ENCODE measurements around the gene CST8.

The CST8 gene

GRCh38 chr20:23476015-23476754 is 14.7 kb upstream of the CST8 start:
- no peak for DNase-seq (ENCODE audit: low spot score)

- DNase-seq (ENCODE audit: low spot score) = no peak
These were observed 13.7 kb upstream of the CST8 start for GRCh38 chr20:23477223-23477622.

- DNase-seq (ENCODE audit: low spot score) = no peak
These were observed 11.9 kb upstream of the CST8 start for GRCh38 chr20:23479043-23479442.

- DNase-seq (ENCODE audit: low spot score) = no peak
These were observed 8.8 kb upstream of the CST8 start for GRCh38 chr20:23482138-23482537.

DNA sequence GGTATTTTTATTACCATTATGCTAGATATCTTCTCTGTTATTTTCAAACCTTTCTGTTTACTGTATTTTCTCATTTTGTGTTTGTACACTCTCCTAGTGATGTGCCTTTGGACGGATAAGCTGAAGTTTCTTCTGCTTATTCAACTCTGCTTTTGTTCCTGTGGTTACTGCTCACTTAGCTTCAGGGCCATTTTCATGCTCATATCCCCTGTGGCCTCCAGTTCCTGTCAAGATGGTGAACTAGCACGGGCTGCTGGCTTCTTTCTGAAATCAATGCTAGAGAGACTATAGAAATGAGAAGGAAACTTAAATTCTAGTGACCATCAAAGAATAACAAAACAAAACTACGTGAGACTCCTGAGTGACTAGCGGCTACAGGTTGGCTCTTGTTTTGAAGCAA is 6.8 kb upstream of the CST8 start:
- DNase-seq (ENCODE audit: low spot score) = no peak

- DNase-seq (ENCODE audit: low spot score) = no peak
These were observed 2.4 kb upstream of the CST8 start for GRCh38 chr20:23488470-23488869.

DNA sequence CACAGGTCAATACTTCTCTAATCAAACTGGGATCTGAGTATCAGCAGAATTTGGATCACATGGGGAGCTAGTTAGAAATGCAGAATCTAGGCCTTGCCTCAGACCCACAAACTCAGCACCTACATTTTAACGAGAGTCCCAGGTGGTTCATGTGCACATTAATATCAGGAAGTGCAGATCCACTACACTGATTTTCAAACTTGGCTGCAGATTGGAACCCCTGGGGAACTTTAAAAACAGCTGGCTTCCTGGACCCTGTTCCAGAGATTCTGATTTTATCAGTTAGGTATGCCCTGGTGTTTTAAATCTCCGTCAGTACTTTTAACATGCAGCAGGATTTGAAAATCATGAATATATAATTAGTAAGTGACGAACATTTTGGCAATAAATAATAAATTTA is 1.9 kb upstream of the CST8 start:
- no peak for DNase-seq (ENCODE audit: low spot score)

DNA sequence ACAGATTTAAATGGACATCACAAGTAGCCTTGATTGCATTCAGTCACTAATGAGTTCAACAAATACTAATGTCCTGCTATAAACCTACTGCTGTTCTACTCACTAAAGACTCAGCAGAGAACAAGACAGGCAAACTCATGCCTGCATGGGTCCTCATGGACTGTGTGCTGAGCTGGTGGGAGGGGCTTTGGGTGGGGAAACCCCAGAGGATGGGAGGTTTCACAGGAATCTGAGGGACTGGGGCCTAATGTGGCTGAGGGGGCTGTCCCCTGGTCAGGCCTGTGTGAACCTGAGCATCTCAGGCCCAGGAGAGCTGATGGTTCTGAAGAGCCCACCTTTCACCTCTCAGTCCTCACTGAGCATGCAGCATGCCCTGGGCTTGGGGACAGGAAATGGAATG is 1.4 kb downstream of the CST8 start:
- DNase-seq (ENCODE audit: low spot score) = no peak

- no peak for DNase-seq (ENCODE audit: low spot score)
These were observed 2.4 kb downstream of the CST8 start for GRCh38 chr20:23493172-23493772.

DNA sequence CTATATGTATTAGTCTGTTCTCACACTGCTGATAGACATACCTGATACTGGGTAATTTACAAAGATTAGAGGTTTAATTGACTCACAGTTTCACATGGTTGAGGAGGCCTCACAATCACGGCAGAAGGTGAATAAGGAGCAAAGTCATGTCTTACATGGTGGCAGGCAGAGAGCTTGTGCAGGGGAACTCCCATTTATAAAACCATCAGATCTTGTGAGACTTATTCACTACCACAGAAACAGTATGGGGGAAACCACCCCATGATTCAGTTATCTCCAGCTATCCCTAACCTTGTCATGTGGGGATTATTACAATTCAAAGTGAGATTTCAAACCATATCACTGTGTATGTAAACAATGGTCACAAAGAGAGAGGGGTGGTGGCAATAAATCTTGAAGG is 6.6 kb downstream of the CST8 start:
- no peak for DNase-seq (ENCODE audit: low spot score)

DNA sequence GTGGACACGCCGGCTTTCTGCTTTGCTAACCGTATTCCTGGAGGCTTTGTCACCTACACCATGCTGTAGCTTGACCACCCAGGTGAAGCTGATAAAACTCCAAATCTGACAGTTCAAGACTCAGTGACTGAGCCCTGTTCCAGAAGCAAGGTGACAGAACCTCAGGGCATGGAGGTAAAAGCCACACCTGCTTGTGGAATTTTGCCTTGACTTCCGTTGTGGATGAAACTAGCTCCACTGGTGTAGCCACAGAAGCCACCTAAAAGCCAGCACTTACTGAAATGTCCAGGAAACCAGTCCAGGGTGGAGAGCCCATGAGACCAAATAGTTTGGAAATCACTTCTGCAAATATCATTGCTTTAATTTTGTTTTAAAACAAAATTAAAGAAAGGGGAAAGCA is 11.0 kb downstream of the CST8 start:
- peak; percentile 1 for DNase-seq (ENCODE audit: low spot score)

DNA sequence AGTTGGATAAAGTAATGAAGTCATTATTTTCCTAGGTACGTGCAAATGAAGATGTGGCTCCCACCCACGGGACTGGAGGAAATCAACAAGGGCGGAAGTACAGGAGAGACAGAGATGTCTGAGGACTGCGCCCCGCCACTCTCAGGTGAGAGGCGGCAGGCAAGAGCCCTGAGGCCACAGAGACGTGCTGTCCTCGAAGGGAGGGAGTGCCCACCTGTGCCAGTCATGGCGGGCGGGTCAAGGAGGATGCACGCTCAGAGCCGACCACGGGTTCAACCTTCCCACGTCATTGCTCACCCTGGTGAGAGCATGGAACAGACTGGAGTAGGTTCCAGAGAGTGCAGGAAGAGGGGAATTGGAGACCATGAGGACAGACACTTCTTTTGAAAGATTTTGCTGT is 12.7 kb downstream of the CST8 start:
- no peak for DNase-seq (ENCODE audit: low spot score)

DNA sequence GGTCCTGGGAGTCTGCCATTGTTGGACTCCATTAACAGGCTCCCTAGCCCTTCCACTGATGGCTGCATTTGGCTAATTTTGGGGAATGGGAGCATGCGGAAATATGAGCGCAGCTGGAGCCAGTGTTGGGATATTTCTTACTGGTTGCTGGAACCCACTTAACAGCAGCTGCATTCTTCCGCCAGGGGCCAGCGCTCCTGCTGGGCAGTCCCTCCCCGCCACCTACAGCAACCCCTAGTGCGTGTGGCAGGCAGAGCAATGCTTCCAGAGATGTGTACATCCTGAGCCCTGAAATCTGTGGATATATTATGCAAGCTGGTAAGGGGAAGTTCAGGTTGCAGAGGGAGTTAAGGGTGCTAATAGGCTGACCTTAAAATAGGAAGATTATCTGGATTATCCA is 16.4 kb downstream of the CST8 start:
- no peak for DNase-seq (ENCODE audit: low spot score)

- no peak for DNase-seq (ENCODE audit: low spot score)
These were observed 17.7 kb downstream of the CST8 start for GRCh38 chr20:23508449-23509229.

DNA sequence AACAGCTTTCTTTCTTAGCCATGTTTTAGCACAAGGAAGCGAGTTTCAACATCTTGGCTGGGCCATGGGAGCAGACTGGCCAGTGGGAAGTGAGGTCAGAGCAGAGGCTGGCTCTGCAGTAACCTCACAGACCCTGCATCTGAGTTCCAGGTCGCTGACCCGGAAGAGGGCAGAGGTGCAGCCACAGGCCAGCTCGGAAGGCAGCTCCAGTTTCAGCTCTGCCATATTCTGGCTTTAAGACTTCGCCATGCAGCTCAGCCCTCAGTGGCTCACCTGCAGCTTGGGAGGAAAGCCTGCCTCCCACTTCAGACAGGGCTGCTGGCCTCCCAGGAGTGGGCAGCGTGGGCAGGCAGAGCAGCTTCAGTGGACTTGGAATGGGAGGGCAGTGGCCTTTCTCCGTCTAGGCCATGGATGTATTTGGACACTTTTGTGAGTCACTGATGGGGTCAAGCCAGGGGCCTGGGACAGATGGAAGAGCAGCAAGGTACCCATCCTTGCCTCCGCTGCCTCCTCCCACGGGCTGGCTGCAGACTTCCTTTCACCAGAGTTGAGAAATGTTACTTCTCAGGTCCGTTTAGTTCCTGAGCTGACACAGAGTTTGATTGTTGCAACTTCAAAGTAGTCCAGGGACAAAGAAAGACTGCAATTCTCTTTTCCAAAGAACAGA is 18.5 kb downstream of the CST8 start:
- DNase-seq (ENCODE audit: low spot score) = no peak

DNA sequence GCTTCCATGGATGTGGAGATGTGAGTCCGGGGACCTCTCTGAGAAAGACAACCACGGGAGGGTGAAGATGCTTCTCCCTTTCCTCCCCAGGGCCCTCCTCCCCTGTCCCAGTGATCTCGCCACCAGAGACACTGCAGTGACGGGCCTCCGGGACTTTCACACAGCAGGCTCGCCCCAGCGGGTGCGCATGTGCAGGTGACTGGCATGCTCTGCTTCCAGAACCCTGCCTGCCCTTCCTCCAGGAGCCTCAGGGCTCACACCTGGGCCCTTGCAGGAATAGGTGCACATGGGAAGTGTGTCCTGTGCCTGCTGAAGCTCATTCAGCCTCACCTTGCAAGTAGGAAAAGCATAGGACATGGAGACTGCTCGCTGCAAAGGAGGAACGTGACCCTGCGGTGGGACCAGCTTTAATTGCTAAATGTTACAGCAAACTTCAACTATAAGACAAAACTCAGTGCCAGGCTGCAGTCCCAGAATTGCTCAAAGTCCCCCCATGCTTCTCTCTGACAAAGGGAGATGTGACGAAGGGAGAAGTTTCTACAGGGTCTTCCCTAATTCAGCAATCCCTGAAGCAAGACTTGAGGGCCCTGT is 19.2 kb downstream of the CST8 start:
- no peak for DNase-seq (ENCODE audit: low spot score)

DNA sequence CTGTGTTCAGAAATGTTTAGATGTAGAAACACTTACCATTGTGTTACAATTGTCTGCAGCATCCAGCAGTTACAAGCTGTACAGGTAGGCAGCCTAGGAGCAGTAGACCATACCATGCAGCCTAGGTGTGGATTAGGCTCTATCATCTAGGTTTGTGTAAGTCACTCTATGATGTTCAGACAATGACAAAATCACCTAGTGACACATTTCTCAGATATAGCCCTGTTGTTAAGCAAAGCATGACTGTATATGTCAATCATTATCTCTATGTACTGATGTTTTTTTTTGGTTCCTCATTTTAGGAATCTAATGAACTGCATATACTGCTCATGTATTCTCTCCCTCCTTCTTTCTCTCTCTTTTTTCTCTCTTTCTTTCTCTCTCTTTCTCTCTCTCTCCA is 22.2 kb downstream of the CST8 start:
- DNase-seq (ENCODE audit: low spot score) = no peak

DNA sequence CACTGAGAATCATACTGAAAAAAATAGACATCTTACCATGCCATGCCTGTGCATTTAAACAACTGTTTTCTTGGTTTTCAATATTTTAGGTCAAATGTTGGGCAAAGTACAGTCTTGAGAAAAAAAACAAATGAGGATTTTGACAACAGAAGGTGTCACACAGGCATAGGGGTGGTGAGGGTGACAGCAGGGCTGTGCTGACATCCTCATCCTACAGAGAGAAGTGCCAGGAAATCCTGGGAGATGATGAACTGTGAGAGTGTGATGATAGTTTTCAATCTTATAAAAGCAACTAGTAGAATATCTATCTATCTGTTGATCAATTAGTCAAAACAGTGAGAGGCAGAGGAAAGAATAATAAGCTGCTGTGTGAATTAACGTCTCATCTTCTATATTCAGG is 23.9 kb downstream of the CST8 start:
- DNase-seq (ENCODE audit: low spot score) = no peak

- DNase-seq (ENCODE audit: low spot score) = no peak
These were observed 24.5 kb downstream of the CST8 start for GRCh38 chr20:23515250-23515939.

- DNase-seq (ENCODE audit: low spot score) = no peak
These were observed 26.8 kb downstream of the CST8 start for GRCh38 chr20:23517719-23518118.

DNA sequence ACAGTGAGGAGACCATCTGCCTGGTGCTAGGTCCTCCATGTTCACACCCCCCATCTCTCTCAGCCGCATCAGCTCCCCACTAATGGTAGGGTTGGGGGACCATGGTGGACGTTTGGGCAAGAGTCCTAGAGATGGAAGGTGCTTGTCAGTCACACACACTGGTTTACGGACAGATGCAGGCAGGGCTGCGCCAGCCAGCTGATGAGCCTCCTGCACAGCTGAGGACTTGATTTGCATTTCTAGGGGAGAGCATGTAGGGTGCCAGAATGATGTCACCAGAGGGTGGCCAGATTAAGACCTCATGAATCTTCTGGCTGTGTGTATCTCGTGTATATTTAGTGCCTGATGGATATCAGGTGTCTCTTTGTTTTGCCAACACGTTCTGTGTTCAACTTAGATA is 28.6 kb downstream of the CST8 start:
- DNase-seq (ENCODE audit: low spot score) = no peak

GRCh38 chr20:23520185-23520584 is 29.3 kb downstream of the CST8 start:
- DNase-seq (ENCODE audit: low spot score) = no peak
